Amniotic stem cell (primary cell): Measurements from ENCODE around the gene CD4.

Experiments used
- DNase-seq: peaks from one replicate; lab custom pipeline; 2025; lab: John Stamatoyannopoulos, UW

CD4 gene

DNA sequence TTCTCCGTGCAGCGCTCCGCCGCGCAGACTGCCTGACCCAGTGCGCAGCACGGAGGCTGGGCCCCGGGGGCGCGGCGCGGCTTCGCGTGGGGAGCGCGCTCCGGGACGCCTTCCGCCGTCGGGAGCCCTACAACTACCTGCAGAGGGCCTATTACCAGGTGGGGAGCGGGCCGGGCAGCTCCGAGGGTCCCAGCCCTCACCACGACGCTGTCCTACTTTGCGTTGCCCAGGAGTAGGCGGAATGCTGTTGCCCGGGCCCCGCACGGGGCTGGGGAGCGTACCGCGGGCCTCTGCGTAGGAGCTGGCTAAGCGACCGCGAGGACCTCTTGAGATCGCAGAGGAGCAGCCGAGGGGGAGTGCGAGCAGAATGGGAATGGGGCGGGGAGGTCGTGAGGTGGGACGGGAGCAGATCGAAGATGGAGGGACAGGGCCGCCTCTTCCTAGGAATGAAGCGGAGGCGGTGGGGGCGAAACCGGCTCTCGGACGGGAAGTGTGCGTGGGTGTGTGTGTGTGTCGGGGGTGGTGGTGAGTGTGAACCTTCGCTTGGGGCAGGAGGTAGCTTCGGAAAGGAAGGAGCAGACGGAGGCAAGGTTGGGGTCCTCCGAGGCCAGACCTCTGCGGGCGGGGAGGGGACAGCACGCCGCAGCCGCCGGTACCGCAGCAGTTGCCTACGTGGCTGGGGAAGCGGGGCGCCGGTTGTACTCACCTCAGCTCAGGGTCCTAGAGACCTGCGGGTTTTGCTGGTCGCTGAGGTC lies 39.6 kb downstream of the CD4 start:
- peak; percentile 55 for DNase-seq

DNA sequence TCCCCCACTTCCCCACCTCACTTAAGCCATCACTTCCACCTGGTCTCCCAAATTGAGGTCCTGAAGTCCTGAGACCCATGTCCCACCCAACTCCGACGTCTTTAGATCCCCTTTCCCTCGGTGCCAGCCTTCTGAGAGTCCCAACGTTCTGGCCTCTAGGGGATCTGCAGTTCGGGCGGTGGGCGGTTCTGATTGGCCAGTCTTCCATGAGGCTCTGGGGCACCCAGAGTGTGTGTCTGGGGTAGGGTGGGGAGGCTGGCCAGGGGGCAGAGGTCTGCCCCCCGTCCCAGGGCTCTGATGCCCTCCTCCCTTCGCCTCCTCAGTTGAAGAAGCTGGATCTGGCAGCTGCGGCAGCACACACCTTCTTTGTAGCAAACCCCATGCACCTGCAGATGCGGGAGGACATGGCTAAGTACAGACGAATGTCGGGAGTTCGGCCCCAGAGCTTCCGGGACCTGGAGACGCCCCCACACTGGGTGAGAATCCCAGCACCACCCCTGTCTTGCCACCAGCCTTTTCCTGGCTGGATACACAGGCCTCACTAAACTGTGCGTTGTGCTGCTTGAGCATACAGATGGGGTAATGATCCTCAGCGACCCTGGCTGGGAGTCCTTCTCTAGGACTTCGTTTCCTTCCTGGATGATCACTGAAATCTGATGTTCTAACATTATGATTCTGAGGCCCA lies 40.4 kb downstream of the CD4 start:
- peak; percentile 55 for DNase-seq

DNA sequence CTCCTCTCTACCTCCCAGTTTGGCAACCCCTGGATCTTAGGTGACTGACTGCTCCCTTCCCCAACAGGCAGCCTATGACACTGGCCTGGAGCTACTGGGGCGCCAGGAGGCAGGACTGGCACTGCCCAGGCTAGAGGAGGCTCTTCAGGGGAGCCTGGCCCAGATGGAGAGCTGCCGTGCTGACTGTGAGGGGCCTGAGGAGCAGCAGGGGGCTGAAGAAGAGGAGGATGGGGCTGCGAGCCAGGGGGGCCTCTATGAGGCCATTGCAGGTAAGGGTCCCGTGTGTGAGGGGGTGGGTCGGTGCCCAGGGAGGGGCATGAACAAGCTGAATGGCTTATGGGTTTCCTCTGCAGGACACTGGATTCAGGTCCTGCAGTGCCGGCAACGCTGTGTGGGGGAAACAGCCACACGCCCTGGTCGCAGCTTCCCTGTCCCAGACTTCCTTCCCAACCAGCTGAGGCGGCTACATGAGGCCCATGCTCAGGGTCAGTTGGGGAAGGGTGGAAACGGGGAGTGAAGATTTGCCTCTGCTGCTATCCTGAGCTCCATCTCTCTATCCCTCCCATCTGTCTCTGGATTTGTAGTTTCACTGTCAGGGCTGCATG lies 41.1 kb downstream of the CD4 start:
- DNase-seq = no peak

DNA sequence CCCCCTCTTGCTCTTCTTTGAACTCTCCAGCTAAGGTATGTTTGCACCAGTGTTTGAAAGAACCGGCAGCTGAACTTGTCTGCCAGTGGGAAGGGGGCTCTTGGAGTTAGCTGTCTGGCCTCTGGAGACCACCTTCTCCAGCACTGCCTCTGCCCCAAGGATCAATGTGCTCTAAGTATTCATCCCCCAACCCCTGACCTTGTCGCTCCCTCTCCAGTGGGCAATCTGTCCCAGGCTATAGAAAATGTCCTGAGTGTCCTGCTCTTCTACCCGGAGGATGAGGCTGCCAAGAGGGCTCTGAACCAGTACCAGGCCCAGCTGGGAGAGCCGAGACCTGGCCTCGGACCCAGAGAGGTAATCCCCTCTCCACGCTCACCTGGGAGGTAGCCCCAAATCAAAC lies 41.7 kb downstream of the CD4 start:
- DNase-seq = no peak

DNA sequence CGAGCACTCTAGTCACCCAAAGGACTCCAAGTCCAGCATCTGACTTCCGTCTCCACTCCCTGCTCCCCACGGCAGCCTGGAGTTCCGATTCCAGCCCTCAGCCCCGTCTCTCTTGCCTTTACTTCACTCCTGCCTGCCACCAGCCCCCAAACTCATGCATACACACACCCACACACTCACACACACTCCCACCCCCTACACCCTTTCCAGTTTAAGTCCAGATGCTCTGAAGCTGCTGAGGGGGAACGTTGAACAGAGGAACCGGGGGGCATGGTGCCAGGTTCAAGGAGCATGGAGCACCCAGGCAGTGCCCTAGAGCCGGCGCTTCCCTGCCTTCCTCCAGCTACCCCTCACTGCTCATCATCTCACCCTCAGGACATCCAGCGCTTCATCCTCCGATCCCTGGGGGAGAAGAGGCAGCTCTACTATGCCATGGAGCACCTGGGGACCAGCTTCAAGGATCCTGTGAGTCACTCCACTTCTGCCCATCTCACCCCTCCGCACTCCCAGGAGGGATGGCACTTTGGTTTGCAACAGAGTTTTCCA lies 42.2 kb downstream of the CD4 start:
- no peak for DNase-seq

DNA sequence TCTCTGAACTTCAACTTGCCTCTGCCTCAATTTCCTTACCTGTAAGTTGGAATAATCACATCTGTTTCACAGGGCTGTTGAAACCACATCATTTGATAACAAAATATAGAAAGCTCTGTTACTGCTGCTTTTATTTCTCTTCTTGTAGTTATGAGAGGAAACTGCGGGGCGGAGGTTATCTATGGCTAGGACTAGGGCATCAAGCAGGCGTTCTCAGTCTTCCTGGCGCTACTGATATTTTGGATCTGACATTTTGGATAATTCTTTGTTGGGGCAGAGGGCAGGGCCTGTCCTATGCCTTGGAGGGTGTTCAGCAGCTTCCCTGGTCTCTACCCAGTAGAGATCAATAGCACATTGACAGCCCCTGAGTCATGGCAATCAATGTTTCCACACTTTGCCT lies 42.8 kb downstream of the CD4 start:
- DNase-seq = no peak

DNA sequence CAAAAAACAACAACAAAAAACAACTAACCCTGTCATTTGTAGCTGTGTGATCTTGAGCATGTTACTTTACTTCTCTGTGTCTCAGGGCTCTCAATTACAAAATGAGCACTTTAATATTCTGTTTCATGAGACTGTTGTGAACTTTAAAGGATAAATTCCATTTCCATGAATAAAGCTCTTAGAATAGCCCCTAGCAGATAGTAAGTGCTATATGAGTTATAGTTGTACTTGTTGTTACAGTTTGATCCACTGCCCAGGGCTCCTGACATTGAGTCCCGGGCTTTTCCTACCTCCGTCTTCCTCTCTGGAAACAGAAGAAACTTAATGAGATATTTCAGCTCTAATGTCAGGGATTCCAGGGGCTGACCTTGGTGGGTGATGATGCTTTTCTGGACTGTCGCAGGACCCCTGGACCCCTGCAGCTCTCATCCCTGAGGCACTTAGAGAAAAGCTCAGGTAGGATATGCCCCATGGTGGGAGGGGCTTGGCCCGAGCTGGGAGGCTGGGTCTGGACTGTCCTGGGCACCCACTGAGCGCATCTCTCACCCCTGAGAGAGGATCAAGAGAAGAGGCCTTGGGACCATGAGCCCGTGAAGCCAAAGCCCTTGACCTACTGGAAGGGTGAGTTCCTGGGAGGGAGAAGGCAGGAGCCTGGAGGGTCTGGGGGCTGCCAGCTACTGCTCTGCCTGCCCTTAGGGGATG lies 44.0 kb downstream of the CD4 start:
- DNase-seq = no peak

DNA sequence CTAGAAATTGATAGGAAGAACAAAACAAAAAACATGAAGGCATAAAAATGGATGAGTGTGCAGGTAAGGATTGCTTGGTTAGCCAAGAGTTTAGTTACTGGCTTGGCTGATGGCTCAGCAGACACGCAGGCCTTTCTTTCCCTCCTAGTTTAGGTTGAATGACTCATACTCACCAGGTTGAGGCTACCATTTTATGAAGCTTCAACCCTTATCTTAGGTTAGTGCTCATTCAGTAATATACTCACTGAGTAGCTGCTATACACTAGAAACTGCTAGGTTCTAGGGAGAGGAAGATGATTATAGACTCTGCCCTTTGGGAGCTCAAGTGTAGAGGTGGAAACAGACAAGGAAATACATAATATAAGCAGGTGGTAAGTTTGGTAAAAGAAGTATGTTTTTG lies 44.9 kb downstream of the CD4 start:
- DNase-seq = no peak

DNA sequence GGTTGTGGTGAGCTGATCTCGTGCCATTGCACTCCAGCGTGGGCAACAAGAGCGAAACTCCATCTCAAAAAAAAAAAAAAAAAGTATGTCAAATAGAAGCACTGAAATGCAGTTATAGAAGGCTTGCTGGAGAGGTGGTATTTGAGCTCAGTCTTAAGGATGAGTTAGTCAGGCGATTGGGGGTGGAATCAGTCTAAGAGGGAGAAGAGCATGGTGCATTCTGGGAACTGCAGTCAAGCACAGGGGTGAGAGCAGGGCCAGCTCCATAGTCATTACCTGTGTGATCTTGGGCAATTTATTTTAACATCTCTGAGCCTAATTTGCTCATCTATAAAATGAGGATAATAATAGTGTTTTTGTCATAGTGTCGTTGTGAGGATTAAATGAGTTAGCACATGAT lies 45.5 kb downstream of the CD4 start:
- DNase-seq = no peak

DNA sequence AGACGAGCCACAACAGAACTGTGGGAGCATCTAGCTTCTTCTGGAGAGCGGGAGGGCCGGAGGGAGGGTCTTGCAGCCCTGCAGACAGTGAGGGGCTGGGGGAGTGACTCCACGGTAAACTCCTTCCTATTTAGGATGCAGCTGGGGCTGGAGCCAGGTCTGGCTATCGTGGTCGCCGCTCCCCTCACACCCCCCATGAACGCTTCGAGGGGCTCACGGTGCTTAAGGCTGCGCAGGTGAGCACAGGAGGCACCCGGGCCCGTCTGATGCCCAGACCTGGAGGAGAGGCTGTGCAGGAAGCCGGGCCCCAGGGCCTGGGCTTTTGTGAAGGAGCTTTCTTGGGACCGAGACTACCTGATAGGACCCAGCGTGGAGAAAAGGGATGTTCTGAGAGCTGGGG lies 47.5 kb downstream of the CD4 start:
- no peak for DNase-seq

DNA sequence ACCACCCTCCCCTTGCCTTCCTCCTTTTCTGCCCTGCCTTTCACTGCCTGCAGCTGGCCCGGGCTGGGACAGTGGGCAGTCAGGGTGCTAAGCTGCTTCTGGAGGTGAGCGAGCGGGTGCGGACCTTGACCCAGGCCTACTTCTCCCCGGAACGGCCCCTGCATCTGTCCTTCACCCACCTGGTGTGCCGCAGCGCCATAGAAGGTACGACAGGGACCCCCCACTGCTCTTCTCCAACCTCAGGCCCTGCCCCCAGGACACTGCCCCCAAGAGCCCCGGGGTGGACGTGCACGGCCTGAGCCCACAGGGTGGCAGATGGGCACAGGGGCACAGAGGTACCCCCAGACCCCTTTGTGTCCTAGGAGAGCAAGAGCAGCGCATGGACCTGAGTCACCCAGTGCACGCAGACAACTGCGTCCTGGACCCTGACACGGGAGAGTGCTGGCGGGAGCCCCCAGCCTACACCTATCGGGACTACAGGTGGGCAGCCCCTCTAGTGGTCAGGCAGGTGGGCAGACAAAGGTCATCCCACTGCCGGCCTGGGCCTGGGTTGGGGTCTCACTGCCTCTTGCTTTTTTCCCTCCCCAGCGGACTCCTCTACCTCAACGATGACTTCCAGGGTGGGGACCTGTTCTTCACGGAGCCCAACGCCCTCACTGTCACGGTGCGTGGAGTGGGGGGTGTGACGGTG lies 48.2 kb downstream of the CD4 start:
- DNase-seq = no peak

DNA sequence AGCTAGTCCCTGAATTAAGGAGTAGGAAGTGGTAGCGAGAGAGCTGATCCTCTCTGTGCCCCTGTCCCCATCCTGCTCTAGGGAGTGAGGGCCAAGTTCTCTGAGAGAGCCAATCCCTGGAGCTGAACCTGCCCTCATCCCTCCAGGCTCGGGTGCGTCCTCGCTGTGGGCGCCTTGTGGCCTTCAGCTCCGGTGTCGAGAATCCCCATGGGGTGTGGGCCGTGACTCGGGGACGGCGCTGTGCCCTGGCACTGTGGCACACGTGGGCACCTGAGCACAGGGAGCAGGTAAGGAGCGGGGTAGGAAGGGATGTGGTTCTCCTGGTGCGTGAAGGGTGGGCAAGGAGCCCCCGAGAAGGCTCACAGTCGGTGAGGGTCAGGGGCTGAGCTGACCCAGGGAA lies 49.5 kb downstream of the CD4 start:
- no peak for DNase-seq

DNA sequence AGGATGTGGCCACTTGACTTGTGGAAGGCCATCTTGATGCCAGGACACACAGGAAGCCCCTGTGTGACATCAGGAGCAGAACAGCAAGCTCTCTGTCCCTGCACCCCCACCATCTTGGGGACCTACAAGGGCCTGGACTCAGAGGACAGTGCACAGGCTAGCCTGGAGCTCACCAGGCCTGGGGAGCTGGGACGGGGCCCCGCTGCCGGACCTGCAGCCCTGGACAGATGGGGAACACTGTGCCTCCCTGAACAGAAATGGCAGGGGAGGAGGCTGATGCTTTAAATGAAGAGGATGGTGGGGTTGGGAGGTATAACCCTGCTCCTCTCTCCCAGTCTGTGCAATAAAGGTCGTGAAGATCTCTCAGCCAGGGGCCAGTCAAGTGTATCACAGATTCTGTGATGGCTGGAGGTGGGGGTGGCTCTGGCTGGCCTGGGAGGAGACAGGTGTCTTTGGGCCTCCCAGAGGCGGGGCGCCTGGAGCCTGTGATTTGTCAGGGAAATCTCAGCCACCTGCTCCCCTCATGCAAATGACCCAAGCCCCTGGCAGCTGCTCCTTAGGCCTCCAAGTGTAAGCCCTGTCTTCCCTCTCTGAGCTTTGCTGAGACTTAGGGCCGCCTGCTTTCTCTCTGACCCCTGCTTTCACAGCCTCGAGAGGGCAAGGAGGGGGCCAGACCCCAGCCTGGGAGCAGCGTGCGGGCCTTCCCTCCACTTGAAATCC lies 50.3 kb downstream of the CD4 start:
- no peak for DNase-seq

DNA sequence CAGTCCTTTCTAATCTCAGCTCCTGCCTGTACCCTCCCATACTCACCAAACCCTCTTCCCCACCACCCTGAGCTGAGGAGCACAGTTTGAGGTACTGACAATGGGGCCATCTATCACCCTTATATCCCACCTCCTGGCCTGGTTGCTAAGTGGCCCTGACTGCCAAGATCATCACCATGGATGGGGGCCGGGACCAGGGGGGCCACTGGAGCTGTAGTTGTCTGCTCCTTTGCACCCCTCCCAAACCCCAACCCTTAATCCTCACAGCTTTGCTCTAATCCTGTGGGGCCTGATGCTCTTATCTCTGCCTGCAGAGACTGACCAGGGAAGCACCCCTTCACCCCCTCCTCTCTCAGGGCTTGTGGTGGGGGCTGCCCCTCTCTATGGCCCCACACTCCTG lies 51.0 kb downstream of the CD4 start:
- no peak for DNase-seq

DNA sequence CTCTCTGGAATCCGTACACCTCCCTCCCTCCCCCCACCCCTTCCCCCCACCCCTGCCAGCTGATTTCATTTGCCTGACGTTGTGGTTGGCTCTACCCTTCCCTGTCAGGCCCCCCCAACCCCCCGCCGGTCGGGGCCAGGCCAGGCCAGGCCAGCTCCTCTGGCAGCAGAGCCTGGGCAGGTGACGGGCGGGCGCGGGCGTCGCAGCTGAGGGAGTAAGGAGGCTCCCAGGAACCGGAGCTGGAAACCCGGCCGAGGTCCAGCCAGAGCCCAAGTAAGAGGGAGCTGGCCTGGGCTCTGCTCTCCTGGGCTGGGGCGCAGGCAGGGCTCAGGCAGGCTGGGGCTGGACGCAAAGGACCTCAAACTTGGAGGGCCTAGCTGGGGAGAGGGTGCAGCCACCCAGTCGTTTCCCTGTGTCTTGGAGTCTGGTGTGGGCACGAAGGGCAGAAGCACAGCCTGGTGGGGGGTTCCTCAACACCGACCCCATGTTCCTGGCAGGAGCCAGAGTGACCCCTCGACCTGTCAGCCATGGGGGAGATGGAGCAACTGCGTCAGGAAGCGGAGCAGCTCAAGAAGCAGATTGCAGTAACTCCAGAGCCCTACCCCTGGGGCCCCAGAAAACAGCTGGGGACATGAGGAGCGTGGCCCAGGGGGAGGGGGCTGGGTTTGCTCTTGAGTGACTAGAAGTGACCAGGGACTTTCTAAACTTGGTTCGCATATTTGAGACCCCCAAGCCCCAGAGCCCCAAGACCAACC lies 51.6 kb downstream of the CD4 start, which contains the start of gene GNB3:
Gene GNB3, plus strand, starts transcription at position 165 of the 755 bp plus-strand sequence. Its CDS starts 363 bp downstream, at position 528.
- no peak for DNase-seq

DNA sequence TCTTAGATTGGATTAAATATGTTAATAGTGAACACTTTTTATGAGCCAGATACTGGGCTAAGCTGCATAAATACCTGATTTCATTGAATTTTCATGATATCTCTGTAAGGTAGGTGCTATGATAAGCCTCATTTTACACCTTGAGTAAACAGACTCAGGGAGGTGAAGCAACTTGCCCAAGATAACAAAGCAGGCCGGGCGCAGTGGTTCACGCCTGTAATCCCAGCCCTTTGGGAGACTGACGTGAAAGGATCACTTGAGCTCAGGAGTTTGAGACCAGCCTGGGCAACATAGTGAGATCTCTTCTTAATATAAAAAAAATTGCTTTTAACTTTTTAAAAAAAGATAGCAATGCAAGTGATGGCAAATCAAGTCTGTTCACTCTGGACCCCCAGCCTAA lies 52.7 kb downstream of the CD4 start:
- DNase-seq = no peak

DNA sequence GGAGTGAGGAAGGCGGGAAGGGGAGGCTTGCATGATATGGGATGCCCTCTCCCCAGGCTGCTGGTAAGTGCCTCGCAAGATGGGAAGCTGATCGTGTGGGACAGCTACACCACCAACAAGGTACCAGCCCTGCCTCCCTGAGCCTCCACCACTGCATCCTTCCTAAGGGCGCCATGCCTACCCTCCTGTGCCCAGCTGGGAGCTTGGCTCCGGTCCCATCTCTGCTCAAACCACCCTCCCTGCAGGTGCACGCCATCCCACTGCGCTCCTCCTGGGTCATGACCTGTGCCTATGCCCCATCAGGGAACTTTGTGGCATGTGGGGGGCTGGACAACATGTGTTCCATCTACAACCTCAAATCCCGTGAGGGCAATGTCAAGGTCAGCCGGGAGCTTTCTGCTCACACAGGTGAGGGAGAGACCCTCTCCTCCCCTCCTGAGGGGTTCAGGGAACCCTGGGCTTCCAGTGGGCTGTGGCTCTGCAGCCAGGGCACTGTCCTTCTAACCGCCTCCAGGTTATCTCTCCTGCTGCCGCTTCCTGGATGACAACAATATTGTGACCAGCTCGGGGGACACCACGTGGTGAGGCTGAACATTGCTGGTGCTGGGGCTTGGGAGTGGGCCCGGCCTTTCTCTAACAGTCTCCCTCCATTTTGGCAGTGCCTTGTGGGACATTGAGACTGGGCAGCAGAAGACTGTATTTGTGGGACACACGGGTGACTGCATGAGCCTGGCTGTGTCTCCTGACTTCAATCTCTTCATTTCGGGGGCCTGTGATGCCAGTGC lies 54.0 kb downstream of the CD4 start:
- no peak for DNase-seq

DNA sequence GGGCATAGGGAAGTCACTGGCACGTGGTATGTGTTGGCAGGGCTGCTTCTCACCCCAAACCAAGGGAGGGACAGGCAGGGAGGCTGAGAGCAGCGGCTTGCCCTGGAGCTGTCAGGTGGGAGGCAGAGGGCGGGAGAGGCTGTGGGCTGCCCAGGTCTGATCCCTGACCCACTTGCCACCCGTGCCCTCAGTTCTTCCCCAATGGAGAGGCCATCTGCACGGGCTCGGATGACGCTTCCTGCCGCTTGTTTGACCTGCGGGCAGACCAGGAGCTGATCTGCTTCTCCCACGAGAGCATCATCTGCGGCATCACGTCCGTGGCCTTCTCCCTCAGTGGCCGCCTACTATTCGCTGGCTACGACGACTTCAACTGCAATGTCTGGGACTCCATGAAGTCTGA lies 56.1 kb downstream of the CD4 start:
- no peak for DNase-seq

DNA sequence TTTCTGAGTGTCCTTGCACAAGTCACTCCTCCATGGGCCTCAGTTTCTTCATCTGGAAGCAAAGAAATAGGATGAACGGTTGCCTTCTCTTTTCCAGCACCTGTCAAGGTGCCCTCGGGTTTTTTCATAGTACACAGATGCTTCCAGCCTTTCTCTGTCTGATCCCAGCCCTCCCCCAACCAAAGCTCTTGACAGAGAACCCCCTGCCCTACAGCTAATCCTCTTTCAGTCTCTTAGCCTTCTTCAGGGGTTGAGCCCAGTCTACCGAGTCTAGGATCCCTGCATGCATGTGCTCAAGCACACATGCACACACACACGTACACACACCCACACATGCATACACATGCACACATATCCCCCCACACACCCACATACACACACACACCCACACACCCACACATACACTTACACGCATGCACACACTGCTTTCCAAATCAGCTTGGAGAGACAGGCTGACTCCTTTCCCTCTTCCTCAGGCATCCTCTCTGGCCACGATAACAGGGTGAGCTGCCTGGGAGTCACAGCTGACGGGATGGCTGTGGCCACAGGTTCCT lies 57.1 kb downstream of the CD4 start:
- DNase-seq = no peak
